Measurements from ENCODE around the gene MAN1A1.

GRCh38 chr6:119283214-119283613 is 66.3 kb downstream of the MAN1A1 start:
- TF ChIP-seq, protein P1, sequence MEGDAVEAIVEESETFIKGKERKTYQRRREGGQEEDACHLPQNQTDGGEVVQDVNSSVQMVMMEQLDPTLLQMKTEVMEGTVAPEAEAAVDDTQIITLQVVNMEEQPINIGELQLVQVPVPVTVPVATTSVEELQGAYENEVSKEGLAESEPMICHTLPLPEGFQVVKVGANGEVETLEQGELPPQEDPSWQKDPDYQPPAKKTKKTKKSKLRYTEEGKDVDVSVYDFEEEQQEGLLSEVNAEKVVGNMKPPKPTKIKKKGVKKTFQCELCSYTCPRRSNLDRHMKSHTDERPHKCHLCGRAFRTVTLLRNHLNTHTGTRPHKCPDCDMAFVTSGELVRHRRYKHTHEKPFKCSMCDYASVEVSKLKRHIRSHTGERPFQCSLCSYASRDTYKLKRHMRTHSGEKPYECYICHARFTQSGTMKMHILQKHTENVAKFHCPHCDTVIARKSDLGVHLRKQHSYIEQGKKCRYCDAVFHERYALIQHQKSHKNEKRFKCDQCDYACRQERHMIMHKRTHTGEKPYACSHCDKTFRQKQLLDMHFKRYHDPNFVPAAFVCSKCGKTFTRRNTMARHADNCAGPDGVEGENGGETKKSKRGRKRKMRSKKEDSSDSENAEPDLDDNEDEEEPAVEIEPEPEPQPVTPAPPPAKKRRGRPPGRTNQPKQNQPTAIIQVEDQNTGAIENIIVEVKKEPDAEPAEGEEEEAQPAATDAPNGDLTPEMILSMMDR (IDR thresholded peaks at IDR 0.05; ENCODE audit: poor library complexity, severe bottlenecking), result no peak
- TF ChIP-seq EZH2 (IDR thresholded peaks at IDR 0.05; ENCODE audit: borderline replicate concordance, insufficient read depth, low read length, poor library complexity, severe bottlenecking) (no peak), EP300 (conservative IDR thresholded peaks at IDR 0.05; ENCODE audit: poor library complexity, severe bottlenecking) (no peak), POLR2AphosphoS5 (IDR thresholded peaks at IDR 0.05) (no peak)
- TF ChIP-seq, protein P2, sequence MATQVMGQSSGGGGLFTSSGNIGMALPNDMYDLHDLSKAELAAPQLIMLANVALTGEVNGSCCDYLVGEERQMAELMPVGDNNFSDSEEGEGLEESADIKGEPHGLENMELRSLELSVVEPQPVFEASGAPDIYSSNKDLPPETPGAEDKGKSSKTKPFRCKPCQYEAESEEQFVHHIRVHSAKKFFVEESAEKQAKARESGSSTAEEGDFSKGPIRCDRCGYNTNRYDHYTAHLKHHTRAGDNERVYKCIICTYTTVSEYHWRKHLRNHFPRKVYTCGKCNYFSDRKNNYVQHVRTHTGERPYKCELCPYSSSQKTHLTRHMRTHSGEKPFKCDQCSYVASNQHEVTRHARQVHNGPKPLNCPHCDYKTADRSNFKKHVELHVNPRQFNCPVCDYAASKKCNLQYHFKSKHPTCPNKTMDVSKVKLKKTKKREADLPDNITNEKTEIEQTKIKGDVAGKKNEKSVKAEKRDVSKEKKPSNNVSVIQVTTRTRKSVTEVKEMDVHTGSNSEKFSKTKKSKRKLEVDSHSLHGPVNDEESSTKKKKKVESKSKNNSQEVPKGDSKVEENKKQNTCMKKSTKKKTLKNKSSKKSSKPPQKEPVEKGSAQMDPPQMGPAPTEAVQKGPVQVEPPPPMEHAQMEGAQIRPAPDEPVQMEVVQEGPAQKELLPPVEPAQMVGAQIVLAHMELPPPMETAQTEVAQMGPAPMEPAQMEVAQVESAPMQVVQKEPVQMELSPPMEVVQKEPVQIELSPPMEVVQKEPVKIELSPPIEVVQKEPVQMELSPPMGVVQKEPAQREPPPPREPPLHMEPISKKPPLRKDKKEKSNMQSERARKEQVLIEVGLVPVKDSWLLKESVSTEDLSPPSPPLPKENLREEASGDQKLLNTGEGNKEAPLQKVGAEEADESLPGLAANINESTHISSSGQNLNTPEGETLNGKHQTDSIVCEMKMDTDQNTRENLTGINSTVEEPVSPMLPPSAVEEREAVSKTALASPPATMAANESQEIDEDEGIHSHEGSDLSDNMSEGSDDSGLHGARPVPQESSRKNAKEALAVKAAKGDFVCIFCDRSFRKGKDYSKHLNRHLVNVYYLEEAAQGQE (IDR thresholded peaks at IDR 0.05; ENCODE audit: borderline replicate concordance), result no peak

Measured in neural cell (in vitro differentiated cells).